ENCODE results near the gene LCNL1.

The LCNL1 gene

GRCh38 chr9:137018761-137019559, 36.2 kb downstream of the LCNL1 start:
- TF ChIP-seq CTCF (IDR thresholded peaks at IDR 0.05; ENCODE audit: low read depth, low read length): no peak
- H3K4me3 ChIP-seq (ENCODE audit: low read depth, low read length): no peak overlapping the region

DNA sequence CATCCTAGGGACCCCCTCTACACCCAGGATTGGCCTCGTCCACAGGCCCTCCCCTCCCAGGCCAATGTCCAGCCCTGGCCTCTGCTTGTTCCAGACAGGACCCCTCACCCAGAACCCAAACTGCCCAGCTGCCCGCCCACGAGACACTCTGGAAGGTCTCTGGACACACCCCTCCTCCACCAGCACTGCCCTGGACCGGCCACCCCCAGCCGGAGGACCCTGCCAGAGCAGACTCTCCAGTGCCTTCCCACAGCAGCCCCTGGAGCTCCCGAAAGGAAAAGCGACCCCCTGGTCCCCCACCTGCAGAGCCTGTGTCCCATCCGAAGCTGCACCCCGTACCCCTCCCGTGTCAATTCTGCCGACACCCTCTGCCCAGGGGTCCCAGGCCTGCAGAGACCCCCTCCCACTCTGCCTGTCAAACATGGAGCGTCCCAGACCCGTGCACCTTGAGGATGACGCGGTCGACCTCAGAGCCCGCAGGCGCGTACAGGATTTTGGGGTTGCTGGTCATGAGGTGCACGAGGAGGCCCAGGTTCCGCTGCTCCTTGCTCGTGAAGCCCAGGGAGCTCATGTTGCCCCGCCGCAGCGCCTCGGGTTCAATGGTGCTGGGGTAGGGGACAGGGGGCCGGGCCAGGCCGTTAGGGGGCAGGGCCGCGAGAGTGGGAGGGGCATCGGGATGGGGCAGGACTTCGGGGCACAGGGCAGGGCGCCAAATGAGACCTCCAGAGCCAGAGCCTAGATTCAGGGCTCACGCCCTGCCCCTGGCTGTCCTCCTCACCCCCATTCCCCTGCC, 37.3 kb downstream of the LCNL1 start:
- TF ChIP-seq CTCF (IDR thresholded peaks at IDR 0.05; ENCODE audit: low read depth, low read length): no peak
- H3K4me3 ChIP-seq (ENCODE audit: low read depth, low read length): no peak overlapping the region

- no peak overlapping the region for H3K4me3 ChIP-seq (ENCODE audit: low read depth, low read length)
Measured at GRCh38 chr9:137020771-137021567, 38.2 kb downstream of the LCNL1 start.

DNA sequence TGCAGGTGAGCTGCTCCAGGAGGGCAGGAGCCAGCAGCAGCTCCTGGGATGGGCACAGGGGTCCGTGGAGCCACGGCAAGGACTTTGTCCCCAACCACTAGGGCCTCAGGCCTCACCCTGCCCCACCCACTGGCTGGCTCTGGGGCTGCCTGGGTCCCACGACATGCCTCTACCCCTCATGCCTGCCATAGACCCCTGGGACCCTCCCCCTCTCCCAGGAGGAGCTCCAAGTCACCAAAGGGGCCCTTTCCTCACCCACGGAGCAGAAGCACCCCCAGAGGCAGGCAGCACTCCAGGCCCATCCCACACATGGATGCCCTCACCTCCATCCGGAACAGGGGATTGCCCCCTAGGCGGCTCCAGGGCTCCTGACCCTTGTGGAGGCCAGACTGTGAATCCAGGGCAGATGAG, 38.8 kb downstream of the LCNL1 start:
- H3K4me3 ChIP-seq (ENCODE audit: low read depth, low read length): no peak overlapping the region
- no peak for TF ChIP-seq CTCF (IDR thresholded peaks at IDR 0.05; ENCODE audit: low read depth, low read length)

More at GRCh38 chr9:137020771-137021567, 38.2 kb downstream of the LCNL1 start:
- TF ChIP-seq CTCF (IDR thresholded peaks at IDR 0.05; ENCODE audit: low read depth, low read length): no peak

- no peak overlapping the region for H3K4me3 ChIP-seq (ENCODE audit: low read depth, low read length)
- TF ChIP-seq CTCF (IDR thresholded peaks at IDR 0.05; ENCODE audit: low read depth, low read length): no peak
Measured at GRCh38 chr9:137021979-137022661, 39.3 kb downstream of the LCNL1 start.

DNA sequence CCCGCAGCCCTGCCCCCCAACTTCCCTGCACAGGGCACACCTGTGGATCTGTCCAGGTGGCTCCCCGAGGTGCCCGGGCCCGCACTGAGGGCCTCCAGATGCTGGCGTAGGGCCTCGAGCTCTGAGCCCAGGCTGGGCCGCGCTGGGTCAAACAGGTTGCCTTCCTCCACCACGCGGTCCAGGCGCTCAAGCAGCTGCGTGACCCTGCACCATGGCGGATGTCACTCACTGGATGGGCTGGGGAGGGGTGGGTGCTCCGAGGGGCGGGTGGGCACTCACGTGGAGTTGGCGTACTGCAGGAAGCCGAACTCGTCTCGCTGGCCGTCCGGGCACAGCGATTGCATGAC, 39.8 kb downstream of the LCNL1 start:
- H3K4me3 ChIP-seq (ENCODE audit: low read depth, low read length): no peak overlapping the region
- TF ChIP-seq CTCF (IDR thresholded peaks at IDR 0.05; ENCODE audit: low read depth, low read length): no peak

Data from WI38 (cell line).